ENCODE measurements around the gene IFNGR2. TPM values are rescaled to one million over a fixed set of nuclear protein-coding genes. Genes with fewer than 3 reads are reported as not detected.

Gene IFNGR2
- total and polyA plus RNA-seq, 2 of the 8 experiments (the other 6 are each of a cell fraction or from before 2014, with no cell fraction given): 36.0 to 46.4 TPM

DNA sequence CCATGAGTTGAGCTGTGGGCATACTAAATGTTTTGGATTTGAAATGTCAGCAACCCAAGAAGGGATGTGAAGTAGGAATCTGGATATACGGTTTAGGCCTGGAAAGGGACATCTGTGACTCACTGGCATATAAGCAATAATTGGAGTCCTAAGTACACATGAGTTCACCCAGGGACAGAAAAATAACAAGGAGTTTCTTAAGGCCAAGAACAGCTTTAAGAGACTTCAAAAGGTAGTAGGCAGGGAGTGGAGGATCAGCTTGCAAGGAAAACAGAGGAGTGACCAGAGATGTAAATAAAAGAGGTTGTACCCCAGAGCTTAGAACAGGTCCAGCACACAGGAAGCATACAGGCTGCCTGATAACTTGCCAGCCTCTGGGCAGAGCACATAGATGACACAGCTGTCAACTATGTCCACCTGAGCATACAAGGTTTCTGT lies 48.4 kb downstream of the IFNGR2 start:
- H2BK20ac ChIP-seq (ENCODE audit: low read length): no peak overlapping the region
- H3K79me1 ChIP-seq (ENCODE audit: low read depth, low read length): no peaks in the 10 kb centered on the region
- H3K56ac ChIP-seq (replicated peaks; ENCODE audit: insufficient read length, low read depth, low read length): no peak overlapping the region
- no peaks in the 10 kb centered on the region for H3K27me3 ChIP-seq (replicated peaks in 1 of 4; ENCODE audit: control insufficient read depth in 3 of 4, extremely low read depth in 1 of 4, insufficient read depth in 3 of 4, low read length in 3 of 4)
- POLR2A ChIA-PET (ENCODE audit: partially characterized antibody): no interaction called here
- H2AK5ac ChIP-seq (ENCODE audit: low read depth, low read length): no peak overlapping the region
- H2AFZ ChIP-seq (ENCODE audit: low read length): no peak overlapping the region
- H3K9ac ChIP-seq (replicated peaks in 1 of 4; ENCODE audit: extremely low read depth in 1 of 4, low read depth in 3 of 4, low read length in 3 of 4): no peak overlapping the region
- H2BK15ac ChIP-seq (ENCODE audit: low read length): no peak overlapping the region
- H2BK12ac ChIP-seq (ENCODE audit: low read depth, low read length): no peak overlapping the region
- H3K4ac ChIP-seq (replicated peaks; ENCODE audit: insufficient read length, low read depth, low read length): no peak overlapping the region
- H3K23me2 ChIP-seq (ENCODE audit: low read depth, low read length): no peaks in the 10 kb centered on the region
- no peaks in the 10 kb centered on the region for H3K9me3 ChIP-seq (ENCODE audit: insufficient read depth in 2 of 2, low read depth in 1 of 2, low read length in 1 of 2)
- no peak overlapping the region for H4K8ac ChIP-seq (ENCODE audit: extremely low read depth, insufficient read depth, low read length)
- CTCF ChIA-PET (ENCODE audit: partially characterized antibody): interaction anchor here (2.0 kb wide), 1 partner anchor 76 kb away, joined by 6 read pairs; no protein-coding TSS in a partner anchor
- H3K36me3 ChIP-seq (ENCODE audit: control insufficient read depth in 2 of 4, insufficient read depth in 4 of 4, low read length in 3 of 4): no peaks in the 10 kb centered on the region; a peak in 2 of 8 replicates
- DNase-seq (ENCODE audit: low read depth in 1 of 2, low spot score in 2 of 2): no peak
- no peaks in the 10 kb centered on the region for H4K20me1 ChIP-seq (replicated peaks in 1 of 2; ENCODE audit: control insufficient read depth in 1 of 2, insufficient read depth in 2 of 2, low read length in 2 of 2)
- H3K79me2 ChIP-seq (ENCODE audit: control insufficient read depth in 1 of 2, insufficient read depth in 2 of 2, low read length in 2 of 2): no peaks in the 10 kb centered on the region
- H3K4me1 ChIP-seq (replicated peaks in 1 of 4; ENCODE audit: control insufficient read depth in 3 of 4, insufficient read depth in 4 of 4, low read length in 3 of 4): no peaks in the 10 kb centered on the region
- FAIRE-seq: no peak
- no peak overlapping the region for H3K4me2 ChIP-seq (ENCODE audit: insufficient read depth in 1 of 2, low read depth in 2 of 2, low read length in 2 of 2)
- H3K18ac ChIP-seq (ENCODE audit: extremely low read depth, low read length): no peak overlapping the region
- H3K23ac ChIP-seq (ENCODE audit: insufficient read length): no peak overlapping the region
- no peak overlapping the region for H3K4me3 ChIP-seq (ENCODE audit: extremely low read depth in 1 of 4, insufficient read depth in 2 of 4, low read depth in 3 of 4, low read length in 4 of 4)
- WGBS, 2 experiments (ENCODE audit: extremely low coverage in 1 of 2, insufficient coverage in 1 of 2, insufficient read length in 1 of 2, insufficient replicate concordance in 2 of 2, low coverage in 1 of 2, low lambda C conversion rate in 2 of 2, missing lambda C conversion rate in 1 of 2): 95% methylated on average over 1 of the region's 1 CpG; no CpG with 5 or more reads in 1 of the 2 experiments
- H2BK120ac ChIP-seq (replicated peaks; ENCODE audit: low read depth, low read length): no peak overlapping the region
- no peak overlapping the region for H4K5ac ChIP-seq (ENCODE audit: insufficient read length, low read depth, low read length)
- H3K27ac ChIP-seq (ENCODE audit: low read depth, low read length): no peak overlapping the region
- H3K14ac ChIP-seq (ENCODE audit: insufficient read length): no peak overlapping the region
- H2BK5ac ChIP-seq (ENCODE audit: low read depth, low read length): no peak overlapping the region
- H4K91ac ChIP-seq (replicated peaks; ENCODE audit: insufficient read length, low read length): no peak overlapping the region
- TF ChIP-seq RNF2 (IDR thresholded peaks at IDR 0.05; ENCODE audit: borderline replicate concordance, low read depth, low read length, missing control alignments, poor library complexity, severe bottlenecking) (no peak), TEAD4 (IDR thresholded peaks at IDR 0.05; ENCODE audit: low read depth, low read length) (no peak), ZNF274 (IDR thresholded peaks at IDR 0.05; ENCODE audit: borderline replicate concordance, extremely low read depth, low read length) (no peak), JUND (IDR thresholded peaks at IDR 0.05; ENCODE audit: low read length) (no peak), SAP30 (IDR thresholded peaks at IDR 0.05; ENCODE audit: insufficient read depth, insufficient replicate concordance, low read length) (no peak), TAF1 (IDR thresholded peaks at IDR 0.05; ENCODE audit: low read depth, low read length) (no peak), NRF1 (IDR thresholded peaks at IDR 0.05; ENCODE audit: low read depth, low read length) (no peak), EGR1 (IDR thresholded peaks at IDR 0.05; ENCODE audit: borderline replicate concordance, low read depth, low read length) (no peak), GABPA (IDR thresholded peaks at IDR 0.05; ENCODE audit: borderline replicate concordance, insufficient read depth, low read length) (no peak), CEBPB (IDR thresholded peaks at IDR 0.05; ENCODE audit: low read depth, low read length) (no peak), POU5F1 (IDR thresholded peaks at IDR 0.05; ENCODE audit: low read depth, low read length) (no peak), SIN3A (conservative IDR thresholded peaks at IDR 0.05 in 1 of 2, IDR thresholded peaks at IDR 0.05 in 1 of 2; ENCODE audit: low read depth in 1 of 2, low read length in 2 of 2) (no peak), CHD1 (IDR thresholded peaks at IDR 0.05; ENCODE audit: low read depth, low read length) (no peak)
